Dendritic cell treated with granulocyte-macrophage colony-stimulating factor and Interleukin-4, amounts not matched to agents 40 ng/mL and 50 ng/mL, for 4 days (primary cell): Measurements from ENCODE around the gene XYLT1.

Experiments
- H3K27ac Mint-ChIP-seq: one replicate; pipeline ENCODE4 v1.8.0; 2022; ENCODE audit warnings: mild to moderate bottlenecking, mixed read lengths
- H3K27me3 Mint-ChIP-seq: one replicate; pipeline ENCODE4 v1.8.0; 2022; ENCODE audit warnings: mild to moderate bottlenecking, mixed read lengths
- H3K36me3 Mint-ChIP-seq: one replicate; pipeline ENCODE4 v1.8.0; 2022; ENCODE audit warnings: low read depth, mixed read lengths
- H3K4me1 Mint-ChIP-seq: one replicate; pipeline ENCODE4 v1.8.0; 2022; ENCODE audit warnings: low read depth, mixed read lengths
- H3K4me3 Mint-ChIP-seq: one replicate; pipeline ENCODE4 v1.8.0; 2022; ENCODE audit warnings: mild to moderate bottlenecking, moderate library complexity, mixed read lengths
- H3K9me3 Mint-ChIP-seq: one replicate; pipeline ENCODE4 v1.8.0; 2022; ENCODE audit warnings: mixed read lengths
- intact Hi-C: fragments of 100-400 bp; cut with micrococcal nuclease; formaldehyde crosslinking; loops from one replicate; pipeline ENCODE4 v1.15.0; 2022

Gene XYLT1

DNA sequence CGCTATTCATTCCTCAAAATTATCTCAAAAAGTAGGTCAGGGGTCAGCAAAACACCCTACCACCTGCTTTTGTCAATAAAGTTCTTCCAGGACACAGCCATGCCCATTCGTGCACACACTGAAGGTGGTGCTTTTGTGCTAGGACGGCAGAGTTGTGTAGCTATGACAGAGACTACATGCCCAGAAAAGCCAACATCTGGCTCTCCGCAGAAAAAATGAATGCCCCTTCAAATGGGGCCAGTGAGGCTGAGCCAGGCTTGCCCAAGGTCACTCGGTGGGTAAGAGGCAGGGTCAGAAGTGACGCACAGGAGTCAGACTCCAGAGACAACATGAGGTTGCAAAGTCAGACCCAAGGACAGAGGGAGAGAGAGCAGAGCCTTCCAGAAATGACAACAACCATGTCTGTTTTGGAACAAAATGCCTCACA is 200.1 kb downstream of the XYLT1 start:
- H3K9me3 Mint-ChIP-seq = no peaks in the 10 kb centered on the region
- intact Hi-C loops = loop anchor here (5.0 to 10.0 kb wide), 2 partner anchors 37 to 194 kb away; no protein-coding TSS in a partner anchor
- H3K4me3 Mint-ChIP-seq = no peak overlapping the region
- peaks cover 51% of the 10 kb centered on the region for H3K4me1 Mint-ChIP-seq
- H3K36me3 Mint-ChIP-seq = no peaks in the 10 kb centered on the region
- no peaks in the 10 kb centered on the region for H3K27me3 Mint-ChIP-seq
- H3K27ac Mint-ChIP-seq = peak overlapping the region; percentile 0

DNA sequence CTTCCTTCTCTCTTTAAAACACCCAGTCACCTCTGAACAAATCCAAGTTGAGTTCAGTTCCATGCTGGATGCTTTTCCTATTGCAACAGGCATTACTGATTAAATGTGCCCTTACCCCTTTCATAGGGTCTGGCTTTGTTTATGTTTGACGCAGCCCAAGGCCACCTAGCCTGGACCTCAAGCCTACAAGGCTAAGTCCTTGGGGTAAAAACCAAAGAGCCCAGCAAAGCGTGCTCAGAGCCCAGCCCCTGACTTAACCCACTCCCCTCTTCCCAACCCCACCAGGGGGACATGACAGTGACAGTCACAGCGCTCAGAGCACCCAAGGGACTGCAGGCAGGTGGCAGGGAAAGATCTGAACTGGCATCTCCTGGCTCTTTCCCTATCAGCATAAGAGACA is 200.6 kb downstream of the XYLT1 start:
- intact Hi-C loops = loop anchor here (5.0 to 10.0 kb wide), 2 partner anchors 37 to 195 kb away; no protein-coding TSS in a partner anchor
- H3K4me3 Mint-ChIP-seq = peak overlapping the region; percentile 37
- H3K4me1 Mint-ChIP-seq = peaks cover 45% of the 10 kb centered on the region
- H3K36me3 Mint-ChIP-seq = no peaks in the 10 kb centered on the region
- H3K9me3 Mint-ChIP-seq = no peaks in the 10 kb centered on the region
- no peak overlapping the region for H3K27ac Mint-ChIP-seq
- no peaks in the 10 kb centered on the region for H3K27me3 Mint-ChIP-seq

DNA sequence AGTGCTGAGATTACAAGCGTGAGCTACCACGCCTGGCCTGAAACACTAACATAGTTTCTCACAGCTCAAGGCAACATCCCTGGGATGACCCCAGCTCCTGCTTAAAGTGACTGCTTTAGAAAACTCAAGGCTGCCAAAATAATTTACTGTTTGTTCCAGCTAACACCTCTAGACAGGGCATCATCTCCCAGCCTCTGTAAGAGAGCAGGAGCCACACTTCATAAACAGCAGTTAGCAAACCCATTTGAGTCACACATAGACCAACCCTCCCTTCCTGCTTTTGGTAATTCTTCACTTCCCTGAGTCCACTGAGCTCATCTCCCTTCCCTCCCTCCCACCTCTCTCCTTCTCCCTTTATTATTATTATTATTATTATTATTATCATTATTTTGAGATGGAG is 201.3 kb downstream of the XYLT1 start:
- Mint-ChIP-seq H3K27ac (no peak overlapping the region), H3K27me3 (no peaks in the 10 kb centered on the region), H3K36me3 (no peaks in the 10 kb centered on the region)

DNA sequence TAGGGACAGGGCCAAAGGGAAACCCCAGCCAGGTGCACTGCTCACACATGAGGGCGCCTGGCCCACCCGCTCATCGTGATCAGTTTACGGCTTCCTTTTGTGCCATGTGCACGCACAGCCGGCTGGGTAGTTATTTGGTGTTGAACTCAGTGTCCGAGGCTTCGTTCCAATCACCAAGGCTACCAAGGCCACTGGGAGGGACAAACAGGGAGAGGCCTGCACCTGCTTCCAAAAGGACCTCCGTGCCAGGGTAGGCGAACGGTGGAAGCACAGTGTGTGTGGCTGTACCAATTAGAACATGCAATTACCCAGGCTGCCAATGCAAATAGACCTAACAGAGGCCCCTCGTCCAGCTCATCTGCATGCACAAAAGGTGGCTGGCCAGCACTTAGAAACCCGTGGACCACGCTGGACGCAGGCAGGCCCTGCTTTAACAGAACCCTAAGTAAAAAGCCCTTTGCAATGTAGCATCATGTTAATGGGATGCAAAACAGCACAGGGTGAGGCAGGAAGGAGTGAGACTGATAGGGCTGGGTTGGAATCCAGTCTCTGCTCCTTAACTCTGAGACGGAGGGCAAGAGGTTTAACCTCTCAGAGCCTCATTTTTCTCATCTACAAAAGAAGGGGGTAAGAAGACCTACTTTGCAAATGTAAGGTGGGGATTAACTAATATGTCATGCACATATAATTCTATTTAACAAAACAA is 204.0 kb downstream of the XYLT1 start:
- intact Hi-C loops = no loop called here

More for the DNA sequence above, 201.3 kb downstream of the XYLT1 start:
- H3K9me3 Mint-ChIP-seq = no peaks in the 10 kb centered on the region
- H3K4me1 Mint-ChIP-seq = peaks cover 39% of the 10 kb centered on the region
- intact Hi-C loops = no loop called here
- no peak overlapping the region for H3K4me3 Mint-ChIP-seq

DNA sequence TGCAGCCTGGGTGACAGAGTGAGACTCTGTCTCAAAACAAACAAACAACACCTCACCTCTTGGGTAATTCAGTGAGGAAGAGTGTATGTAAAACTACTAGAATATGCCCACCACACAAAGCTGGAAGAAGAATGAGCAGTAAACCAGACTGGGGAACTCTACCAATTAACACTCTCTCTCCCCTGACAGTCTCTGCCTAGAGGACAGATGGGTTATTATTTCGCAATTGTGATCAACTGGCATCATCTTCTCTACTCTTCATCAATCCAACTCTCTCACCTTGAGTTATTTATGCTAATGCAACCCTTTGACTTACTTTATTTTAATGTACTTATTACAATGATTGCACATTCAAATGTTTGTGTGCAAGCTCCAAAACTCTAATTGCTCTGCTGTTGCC is 205.6 kb downstream of the XYLT1 start:
- no peak overlapping the region for H3K27ac Mint-ChIP-seq
- H3K4me1 Mint-ChIP-seq = peaks cover 21% of the 10 kb centered on the region
- H3K9me3 Mint-ChIP-seq = no peaks in the 10 kb centered on the region
- no peaks in the 10 kb centered on the region for H3K27me3 Mint-ChIP-seq
- no peaks in the 10 kb centered on the region for H3K36me3 Mint-ChIP-seq
- no peak overlapping the region for H3K4me3 Mint-ChIP-seq
- intact Hi-C loops = no loop called here

More for the DNA sequence above, 204.0 kb downstream of the XYLT1 start:
- H3K36me3 Mint-ChIP-seq = no peaks in the 10 kb centered on the region
- H3K4me1 Mint-ChIP-seq = peaks cover 25% of the 10 kb centered on the region
- H3K9me3 Mint-ChIP-seq = no peaks in the 10 kb centered on the region
- no peaks in the 10 kb centered on the region for H3K27me3 Mint-ChIP-seq
- H3K4me3 Mint-ChIP-seq = no peak overlapping the region
- no peak overlapping the region for H3K27ac Mint-ChIP-seq

DNA sequence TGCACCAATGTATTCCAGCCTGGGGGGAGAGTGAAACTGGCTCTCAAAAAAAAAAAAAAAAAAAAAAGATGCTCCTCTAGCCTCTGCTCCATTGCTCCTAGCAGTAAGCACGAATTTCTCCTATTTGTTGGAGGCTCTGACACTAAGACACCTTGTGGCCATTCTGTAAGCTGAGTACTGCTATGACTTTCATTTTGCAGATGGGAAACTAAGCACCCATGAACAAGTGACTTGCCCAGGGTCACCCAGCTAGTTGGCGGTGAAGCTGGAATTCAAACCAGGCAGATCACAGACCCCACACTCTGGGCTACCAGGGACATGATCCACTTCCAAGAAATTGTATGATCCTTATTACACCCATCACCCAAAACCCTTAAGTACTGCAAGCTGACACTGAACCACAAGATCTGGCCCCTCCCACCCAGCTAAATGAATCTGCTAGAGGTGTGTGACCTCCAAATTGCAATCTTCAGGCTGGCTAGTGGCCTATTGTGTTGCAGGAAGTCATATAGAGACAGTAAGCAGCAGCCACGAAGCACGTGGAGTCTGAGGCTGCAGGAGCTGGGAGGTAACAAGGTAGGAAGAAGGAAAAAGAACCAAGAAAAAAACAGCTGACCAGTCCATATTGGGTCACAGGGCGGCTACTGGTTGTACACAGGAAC is 209.4 kb downstream of the XYLT1 start:
- peaks cover 41% of the 10 kb centered on the region for H3K4me1 Mint-ChIP-seq

DNA sequence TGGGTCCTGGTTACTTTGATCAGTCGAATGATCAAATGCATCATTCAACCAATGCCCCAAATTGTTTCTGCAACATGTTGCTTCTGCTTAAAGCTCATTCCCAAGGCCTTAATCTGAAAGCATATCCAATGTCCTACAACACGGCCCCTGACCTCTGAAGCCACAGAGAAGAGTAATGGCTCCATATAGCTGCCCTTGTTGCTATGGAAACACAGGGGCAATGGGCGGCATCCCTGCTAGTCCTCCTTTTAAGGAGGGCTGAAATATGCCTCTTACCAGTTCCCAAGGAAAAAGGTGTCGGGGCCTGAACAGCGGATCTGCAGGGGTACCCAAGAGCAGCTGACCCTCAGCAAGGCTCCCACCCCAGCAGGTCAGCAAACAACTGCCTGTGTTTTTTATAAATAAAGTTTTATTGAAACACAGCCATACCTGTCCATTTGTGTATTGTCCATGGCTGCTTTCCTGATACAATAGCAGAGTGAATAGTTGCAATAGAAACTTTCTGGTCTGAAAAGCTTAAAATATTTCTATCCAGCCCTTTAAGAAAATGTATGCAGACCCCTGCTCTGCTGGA is 210.4 kb downstream of the XYLT1 start:
- H3K27me3 Mint-ChIP-seq = no peaks in the 10 kb centered on the region
- no peak overlapping the region for H3K27ac Mint-ChIP-seq
- no peaks in the 10 kb centered on the region for H3K9me3 Mint-ChIP-seq
- intact Hi-C loops = no loop called here
- H3K4me1 Mint-ChIP-seq = peaks cover 41% of the 10 kb centered on the region
- H3K4me3 Mint-ChIP-seq = no peak overlapping the region
- peaks cover 12% of the 10 kb centered on the region for H3K36me3 Mint-ChIP-seq

More for the DNA sequence above, 209.4 kb downstream of the XYLT1 start:
- peaks cover 12% of the 10 kb centered on the region for H3K36me3 Mint-ChIP-seq
- no peaks in the 10 kb centered on the region for H3K27me3 Mint-ChIP-seq
- H3K4me3 Mint-ChIP-seq = no peak overlapping the region
- intact Hi-C loops = no loop called here
- no peak overlapping the region for H3K27ac Mint-ChIP-seq
- no peaks in the 10 kb centered on the region for H3K9me3 Mint-ChIP-seq

DNA sequence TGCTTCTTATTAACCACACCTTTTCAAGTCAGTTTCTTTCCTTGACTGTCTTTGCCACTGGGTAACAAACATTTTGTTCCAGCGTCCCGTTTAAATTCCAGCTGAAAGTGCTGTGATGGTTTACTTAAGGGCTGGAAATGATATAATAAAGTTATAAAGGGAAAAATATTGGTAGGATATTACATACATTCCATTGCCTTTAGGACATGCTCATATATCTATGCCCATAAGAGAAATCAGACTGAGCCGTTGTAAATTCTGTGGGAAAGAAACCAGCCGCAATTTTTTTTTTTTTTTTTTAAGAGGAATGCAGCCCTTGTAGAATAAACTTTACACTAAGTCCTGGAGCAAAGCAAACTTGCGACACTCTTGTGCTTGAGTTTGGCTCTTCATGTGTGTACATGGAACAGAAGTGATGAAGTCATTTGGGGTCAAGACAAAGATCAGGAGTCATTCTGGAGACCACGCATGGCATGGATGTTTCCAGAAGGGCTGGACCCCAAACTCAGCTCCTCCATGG is 210.9 kb downstream of the XYLT1 start:
- Mint-ChIP-seq H3K27ac (peak overlapping the region; percentile 93), H3K36me3 (peaks cover 12% of the 10 kb centered on the region), H3K4me1 (peaks cover 41% of the 10 kb centered on the region), H3K9me3 (no peaks in the 10 kb centered on the region), H3K27me3 (no peaks in the 10 kb centered on the region), H3K4me3 (peak overlapping the region; percentile 70)
- intact Hi-C loops = no loop called here

DNA sequence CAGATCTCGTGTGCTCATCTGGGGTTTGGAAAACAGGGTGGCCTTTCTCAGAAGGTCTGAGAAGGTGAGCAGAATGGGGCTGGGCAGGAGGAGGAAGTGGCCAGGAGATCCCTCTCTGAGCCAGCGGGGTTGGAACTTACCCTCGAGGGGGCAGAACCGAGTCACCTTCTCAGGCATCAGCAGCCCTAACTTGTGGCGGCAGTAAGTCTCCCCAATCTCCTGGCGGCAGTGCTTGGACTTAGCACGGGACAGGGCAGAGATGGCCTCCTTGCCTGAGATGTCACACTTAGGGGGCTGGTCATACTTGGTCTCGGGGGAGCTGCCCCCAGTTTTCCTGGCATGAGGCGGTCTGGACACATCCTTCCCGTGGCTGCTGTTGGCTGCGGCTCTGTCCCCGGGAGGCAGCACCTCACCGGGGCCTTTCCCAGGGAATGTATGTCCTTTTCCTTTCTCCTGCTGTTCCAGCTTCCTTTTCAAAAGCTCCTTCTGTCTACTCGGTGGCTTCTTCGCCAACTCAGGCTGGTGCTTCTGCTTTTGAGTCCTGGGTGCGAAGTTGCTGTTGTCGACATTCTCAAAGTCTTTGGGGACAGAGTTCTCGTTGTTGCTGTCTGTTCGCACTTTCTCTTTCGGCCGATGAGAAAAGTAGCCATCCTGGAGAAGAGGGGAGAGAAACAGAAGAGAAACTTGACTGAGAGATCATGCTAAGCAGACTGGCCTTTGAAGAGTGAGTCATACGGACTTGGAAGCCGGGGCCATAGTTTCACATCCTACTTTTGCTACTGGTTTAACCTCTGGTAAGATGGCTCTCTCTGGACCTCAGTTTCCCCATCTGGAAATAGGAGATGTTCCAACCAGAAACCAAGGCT is 211.7 kb downstream of the XYLT1 start:
- intact Hi-C loops = no loop called here
- H3K4me3 Mint-ChIP-seq = peak overlapping the region; percentile 70
- H3K4me1 Mint-ChIP-seq = peaks cover 41% of the 10 kb centered on the region

DNA sequence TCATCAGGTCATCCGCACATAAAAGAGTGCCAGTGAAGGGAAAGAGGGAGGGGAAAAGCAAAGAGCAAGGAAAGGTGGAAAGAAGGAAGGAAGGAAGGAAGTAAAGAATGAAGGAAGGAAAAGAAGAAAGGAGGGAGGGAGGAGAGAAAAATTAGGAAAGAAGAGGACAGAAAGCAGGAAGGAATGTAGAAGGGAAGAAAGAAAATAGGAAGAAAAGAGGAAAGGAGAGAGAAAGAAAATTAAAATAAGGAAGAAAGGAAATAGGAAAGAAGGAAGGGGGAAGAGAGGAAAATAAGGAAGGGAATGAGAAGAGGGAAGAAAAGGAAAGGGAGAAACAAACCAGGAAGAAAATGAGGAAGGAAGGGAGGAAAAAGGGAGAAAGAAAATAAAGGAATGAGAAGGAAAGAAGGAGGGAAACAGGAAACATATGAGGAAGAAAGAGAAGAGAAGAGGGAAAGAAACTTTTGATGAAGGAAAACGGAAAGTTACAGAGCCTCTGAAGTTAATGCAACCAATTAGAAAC is 212.6 kb downstream of the XYLT1 start:
- Mint-ChIP-seq H3K4me3 (peak overlapping the region; percentile 53), H3K36me3 (peaks cover 18% of the 10 kb centered on the region), H3K27ac (peak overlapping the region; percentile 93), H3K27me3 (no peaks in the 10 kb centered on the region), H3K9me3 (no peaks in the 10 kb centered on the region), H3K4me1 (peaks cover 47% of the 10 kb centered on the region)
- intact Hi-C loops = no loop called here

More for the DNA sequence above, 211.7 kb downstream of the XYLT1 start:
- H3K27me3 Mint-ChIP-seq = no peaks in the 10 kb centered on the region
- H3K36me3 Mint-ChIP-seq = peaks cover 12% of the 10 kb centered on the region
- H3K27ac Mint-ChIP-seq = peak overlapping the region; percentile 93
- no peaks in the 10 kb centered on the region for H3K9me3 Mint-ChIP-seq

DNA sequence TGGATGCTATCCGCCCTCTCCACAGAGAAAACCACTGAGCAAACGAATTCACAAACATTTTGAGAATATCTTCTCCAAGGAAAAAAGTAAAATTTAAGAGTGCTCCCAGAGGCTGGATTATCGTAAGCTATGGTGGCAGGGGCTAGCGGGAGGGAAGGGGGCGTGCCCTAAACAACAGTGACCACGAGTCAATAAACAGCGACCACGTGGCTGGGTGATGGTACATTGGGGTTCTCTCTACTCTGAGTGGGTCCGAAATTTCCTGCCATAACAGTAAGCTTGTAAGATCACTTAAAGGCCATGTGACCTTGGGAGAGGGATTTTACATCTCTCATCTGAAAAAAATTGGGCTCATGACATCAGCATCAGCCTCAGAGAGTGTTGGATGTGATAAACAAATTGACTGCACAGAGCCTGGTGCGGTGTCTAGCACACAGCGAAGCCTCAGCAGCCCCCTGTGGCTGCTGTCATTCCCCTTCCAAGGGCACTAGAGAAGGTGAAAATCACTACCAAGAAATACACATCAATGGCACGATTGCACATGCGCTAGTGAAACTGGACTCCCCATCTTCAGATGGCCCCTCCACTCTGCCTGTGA is 213.2 kb downstream of the XYLT1 start:
- intact Hi-C loops = no loop called here
- Mint-ChIP-seq H3K4me3 (peak overlapping the region; percentile 53), H3K27me3 (no peaks in the 10 kb centered on the region), H3K36me3 (peaks cover 18% of the 10 kb centered on the region), H3K9me3 (no peaks in the 10 kb centered on the region), H3K27ac (peak overlapping the region; percentile 93), H3K4me1 (peaks cover 47% of the 10 kb centered on the region)

DNA sequence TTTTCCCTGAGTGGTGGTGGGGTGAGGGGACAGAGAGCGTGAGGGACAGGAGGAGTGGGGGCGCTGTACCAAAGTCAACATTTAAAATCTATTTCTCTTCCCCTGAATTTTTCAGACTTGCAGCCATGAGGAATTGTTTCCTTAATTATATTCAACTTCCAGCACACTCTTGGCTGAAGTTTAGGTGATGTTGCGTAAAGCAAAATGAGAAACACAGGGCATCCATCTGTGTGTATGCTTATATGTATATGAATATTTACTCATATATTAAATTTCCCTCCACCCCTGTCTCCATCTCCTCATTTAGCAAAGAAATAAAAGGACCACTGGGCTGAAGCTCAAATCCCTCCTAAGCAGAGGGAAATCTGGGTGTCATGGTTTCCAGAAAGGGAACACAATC is 218.1 kb downstream of the XYLT1 start:
- peaks cover 28% of the 10 kb centered on the region for H3K4me1 Mint-ChIP-seq
- H3K27me3 Mint-ChIP-seq = no peaks in the 10 kb centered on the region
- H3K4me3 Mint-ChIP-seq = no peak overlapping the region
- intact Hi-C loops = no loop called here
- H3K27ac Mint-ChIP-seq = no peak overlapping the region
- H3K36me3 Mint-ChIP-seq = peaks cover 25% of the 10 kb centered on the region
- H3K9me3 Mint-ChIP-seq = no peaks in the 10 kb centered on the region

DNA sequence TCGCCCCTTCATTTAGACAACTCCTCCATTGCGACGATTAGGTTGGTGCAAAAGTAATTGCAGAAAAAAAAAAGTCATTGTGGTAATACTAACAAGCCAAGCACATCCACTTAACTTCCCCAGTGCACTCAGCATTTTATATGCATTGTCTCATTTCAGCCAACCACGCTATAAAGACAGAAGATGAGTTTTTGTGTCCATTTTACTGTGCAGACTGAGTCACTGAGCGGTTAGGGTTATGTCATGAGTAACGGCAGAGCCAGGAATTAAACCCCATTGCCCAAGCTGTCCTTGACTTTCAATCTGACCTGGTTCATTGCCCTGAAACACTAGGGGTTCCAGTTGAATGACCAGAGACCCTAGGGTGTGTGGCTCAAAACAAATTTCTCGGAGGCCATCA is 218.7 kb downstream of the XYLT1 start:
- Mint-ChIP-seq H3K27ac (no peak overlapping the region), H3K4me3 (no peak overlapping the region), H3K4me1 (peaks cover 30% of the 10 kb centered on the region), H3K9me3 (no peaks in the 10 kb centered on the region), H3K27me3 (no peaks in the 10 kb centered on the region), H3K36me3 (peaks cover 24% of the 10 kb centered on the region)
- intact Hi-C loops = no loop called here
